GM18526 (cell line): ENCODE measurements around the gene ZG16.

Experiments used
- POLR2A ChIP-seq: IDR thresholded peaks from 3 replicates; pipeline ENCODE4 v1.6.1; 2011; ENCODE audit not compliant: insufficient read length; ENCODE audit errors: extremely low read depth

Gene ZG16

DNA sequence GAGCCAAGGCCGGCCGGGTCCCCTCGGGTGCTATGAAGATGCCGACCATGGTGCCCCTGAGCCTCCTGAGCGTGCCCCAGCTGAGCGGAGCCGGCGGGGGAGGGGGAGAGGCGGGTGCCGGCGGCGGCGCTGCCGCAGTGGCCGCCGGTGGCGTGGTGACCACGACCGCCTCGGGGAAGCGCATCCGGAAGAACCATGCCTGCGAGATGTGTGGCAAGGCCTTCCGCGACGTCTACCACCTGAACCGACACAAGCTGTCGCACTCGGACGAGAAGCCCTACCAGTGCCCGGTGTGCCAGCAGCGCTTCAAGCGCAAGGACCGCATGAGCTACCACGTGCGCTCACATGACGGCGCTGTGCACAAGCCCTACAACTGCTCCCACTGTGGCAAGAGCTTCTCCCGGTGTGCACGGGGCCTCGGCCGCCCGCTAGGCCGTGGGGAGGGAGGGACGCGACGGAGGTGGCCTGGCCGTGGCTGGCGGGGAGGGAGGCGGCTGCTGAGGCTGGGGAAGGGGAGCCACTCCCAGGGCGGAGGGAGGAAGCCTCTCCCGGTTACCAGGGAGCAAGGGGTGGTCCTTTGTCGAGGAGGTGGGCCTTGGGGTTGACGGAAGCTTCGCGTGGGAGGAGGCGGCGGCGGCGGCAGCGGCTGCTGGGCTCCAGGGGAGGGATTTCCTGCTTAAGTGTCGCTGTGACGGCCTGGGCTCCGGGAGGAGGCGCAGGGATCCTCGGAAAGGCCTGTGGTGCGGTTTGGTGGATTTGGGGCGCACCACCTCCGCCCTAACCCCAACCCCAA, 29.6 kb downstream of the ZG16 start:
- TF ChIP-seq POLR2A: peak; percentile 54

DNA sequence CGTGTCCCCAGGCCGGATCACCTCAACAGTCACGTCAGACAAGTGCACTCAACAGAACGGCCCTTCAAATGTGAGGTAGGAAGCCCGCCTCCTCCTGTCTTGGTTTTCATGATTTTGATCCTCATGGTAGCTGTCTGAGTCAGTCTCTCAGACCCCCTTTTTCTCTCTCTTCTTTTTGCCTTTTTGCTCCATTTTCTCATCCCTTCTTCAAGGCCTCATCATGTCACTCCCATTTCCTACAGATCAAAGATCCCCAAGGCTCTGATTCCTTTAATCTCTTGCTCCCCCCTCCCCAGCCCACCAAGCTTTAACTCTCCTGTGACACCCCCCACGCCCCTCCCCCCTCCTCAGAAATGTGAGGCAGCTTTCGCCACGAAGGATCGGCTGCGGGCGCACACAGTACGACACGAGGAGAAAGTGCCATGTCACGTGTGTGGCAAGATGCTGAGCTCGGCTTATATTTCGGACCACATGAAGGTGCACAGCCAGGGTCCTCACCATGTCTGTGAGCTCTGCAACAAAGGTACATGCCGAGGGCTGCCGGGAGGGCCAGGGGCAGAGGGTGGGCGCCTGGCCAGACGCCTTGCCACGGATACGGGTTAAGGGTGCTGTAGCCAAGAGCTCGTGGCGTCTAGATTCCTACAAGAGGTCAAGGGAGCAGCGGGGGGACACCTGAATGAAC, 30.3 kb downstream of the ZG16 start:
- no peak for TF ChIP-seq POLR2A

- peak; percentile 20 for TF ChIP-seq POLR2A
Measured at GRCh38 chr16:29809031-29809747, 31.1 kb downstream of the ZG16 start.

- no peak for TF ChIP-seq POLR2A
Measured at GRCh38 chr16:29809850-29810698, 32.0 kb downstream of the ZG16 start.

GRCh38 chr16:29810699-29811169, 32.7 kb downstream of the ZG16 start:
- no peak for TF ChIP-seq POLR2A

- TF ChIP-seq POLR2A: peak; percentile 18
Measured at GRCh38 chr16:29811170-29811895, 33.3 kb downstream of the ZG16 start.

DNA sequence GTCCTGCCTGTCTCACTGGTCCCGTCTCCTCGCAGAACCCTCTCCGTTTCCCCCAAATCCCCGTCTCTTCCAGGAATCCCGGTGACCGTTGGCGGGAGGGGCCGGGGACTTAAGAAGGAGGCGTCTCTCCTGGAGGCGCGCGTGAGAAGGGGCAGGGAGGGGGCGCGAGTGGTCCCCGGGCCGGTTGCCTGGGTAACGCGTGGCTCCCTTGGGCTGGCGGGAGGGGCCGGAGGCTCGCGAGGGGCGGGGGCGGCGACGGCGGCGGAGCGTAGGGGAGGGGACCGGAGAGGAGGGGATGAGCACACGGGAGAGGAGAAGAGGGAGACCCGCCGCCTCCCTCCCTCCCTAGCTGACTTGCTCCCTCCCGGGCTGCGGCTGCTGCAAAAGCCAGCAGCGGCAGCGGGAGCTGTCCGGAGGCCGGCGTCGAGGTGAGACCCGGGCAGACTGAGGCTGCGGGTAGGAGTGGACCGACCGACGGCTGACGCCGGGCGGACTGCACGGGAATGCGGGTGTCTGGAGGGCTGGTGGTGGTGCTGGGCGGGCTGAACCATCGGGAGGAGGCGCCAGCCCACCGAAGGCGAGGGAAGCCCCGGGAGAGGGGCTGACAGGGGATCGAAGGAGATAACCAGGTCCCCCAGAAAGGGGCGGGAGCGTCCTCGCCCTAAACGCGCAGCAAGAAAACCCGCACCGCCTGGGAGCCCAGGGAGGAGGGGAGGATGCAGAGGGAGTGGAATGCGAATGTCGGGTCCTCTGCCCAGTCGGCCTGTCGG, 34.0 kb downstream of the ZG16 start, which contains the start of gene PRRT2:
TSS of gene PRRT2 (plus strand) at position 298 of the 770 bp plus-strand sequence. CDS start 862 bp downstream, outside the sequence.
- TF ChIP-seq POLR2A: no peak

DNA sequence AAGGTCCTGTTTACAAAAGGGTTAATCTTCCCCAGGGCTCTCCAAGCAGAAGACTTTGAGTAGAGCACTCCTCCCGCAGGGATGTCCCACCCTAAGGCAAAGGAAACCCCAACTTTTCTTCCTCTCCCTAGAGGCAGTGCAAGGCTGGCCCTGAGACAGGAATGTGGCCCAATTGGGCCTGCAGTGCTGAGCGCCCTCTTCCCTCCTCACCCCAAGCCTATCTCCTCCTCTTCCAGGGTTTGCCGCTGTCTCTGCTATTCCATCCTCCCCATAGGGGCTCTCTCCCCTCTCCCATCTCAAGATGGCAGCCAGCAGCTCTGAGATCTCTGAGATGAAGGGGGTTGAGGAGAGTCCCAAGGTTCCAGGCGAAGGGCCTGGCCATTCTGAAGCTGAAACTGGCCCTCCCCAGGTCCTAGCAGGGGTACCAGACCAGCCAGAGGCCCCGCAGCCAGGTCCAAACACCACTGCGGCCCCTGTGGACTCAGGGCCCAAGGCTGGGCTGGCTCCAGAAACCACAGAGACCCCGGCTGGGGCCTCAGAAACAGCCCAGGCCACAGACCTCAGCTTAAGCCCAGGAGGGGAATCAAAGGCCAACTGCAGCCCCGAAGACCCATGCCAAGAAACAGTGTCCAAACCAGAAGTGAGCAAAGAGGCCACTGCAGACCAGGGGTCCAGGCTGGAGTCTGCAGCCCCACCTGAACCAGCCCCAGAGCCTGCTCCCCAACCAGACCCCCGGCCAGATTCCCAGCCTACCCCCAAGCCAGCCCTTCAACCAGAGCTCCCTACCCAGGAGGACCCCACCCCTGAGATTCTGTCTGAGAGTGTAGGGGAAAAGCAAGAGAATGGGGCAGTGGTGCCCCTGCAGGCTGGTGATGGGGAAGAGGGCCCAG, 34.9 kb downstream of the ZG16 start:
- no peak for TF ChIP-seq POLR2A

DNA sequence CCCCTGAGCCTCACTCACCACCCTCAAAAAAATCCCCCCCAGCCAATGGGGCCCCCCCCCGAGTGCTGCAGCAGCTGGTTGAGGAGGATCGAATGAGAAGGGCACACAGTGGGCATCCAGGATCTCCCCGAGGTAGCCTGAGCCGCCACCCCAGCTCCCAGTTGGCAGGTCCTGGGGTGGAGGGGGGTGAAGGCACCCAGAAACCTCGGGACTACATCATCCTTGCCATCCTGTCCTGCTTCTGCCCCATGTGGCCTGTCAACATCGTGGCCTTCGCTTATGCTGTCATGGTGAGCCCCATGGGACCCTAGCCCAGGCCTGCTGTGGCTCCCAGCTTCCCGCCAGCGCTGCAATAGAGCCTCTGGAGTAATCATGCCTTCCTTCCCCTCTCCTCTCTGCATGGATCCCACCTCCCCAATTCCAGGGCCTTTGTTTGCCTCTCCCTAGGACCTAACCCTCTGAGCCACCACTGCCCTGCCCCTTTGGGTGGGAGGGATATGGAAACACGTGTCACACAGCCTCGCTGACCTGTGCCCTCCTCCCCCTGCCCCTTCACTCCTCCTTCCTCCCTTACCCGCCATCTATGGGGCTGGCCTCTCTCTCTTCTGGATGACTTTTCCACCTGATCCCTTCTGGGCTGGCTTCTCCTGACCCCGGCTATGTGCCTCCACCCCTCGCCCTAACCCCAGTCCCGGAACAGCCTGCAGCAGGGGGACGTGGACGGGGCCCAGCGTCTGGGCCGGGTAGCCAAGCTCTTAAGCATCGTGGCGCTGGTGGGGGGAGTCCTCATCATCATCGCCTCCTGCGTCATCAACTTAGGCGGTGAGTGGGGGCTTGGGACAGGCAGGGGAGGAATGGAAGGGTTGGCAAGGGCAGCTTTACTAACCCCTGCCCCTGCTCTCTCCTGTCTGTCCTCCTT, 35.8 kb downstream of the ZG16 start:
- no peak for TF ChIP-seq POLR2A

DNA sequence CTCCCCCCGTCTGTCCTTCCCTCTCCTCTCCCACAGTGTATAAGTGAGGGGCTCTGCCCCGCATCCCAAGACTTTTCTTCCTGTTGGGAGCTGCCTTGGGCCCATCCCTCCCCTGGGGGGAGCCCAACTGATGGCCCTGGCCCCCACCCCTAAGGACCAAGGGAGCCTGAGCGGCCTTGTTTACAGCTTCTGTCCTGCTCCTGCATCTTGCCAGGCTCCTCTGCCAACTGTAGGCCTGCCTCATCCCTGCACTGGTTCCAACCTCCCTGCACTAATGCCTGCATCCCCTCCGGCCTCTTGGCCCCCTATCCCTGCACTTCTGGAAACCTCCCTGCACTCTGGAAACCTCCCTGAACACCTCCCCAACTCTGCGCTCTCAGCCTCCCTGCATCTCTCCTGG, 36.5 kb downstream of the ZG16 start:
- TF ChIP-seq POLR2A: no peak

DNA sequence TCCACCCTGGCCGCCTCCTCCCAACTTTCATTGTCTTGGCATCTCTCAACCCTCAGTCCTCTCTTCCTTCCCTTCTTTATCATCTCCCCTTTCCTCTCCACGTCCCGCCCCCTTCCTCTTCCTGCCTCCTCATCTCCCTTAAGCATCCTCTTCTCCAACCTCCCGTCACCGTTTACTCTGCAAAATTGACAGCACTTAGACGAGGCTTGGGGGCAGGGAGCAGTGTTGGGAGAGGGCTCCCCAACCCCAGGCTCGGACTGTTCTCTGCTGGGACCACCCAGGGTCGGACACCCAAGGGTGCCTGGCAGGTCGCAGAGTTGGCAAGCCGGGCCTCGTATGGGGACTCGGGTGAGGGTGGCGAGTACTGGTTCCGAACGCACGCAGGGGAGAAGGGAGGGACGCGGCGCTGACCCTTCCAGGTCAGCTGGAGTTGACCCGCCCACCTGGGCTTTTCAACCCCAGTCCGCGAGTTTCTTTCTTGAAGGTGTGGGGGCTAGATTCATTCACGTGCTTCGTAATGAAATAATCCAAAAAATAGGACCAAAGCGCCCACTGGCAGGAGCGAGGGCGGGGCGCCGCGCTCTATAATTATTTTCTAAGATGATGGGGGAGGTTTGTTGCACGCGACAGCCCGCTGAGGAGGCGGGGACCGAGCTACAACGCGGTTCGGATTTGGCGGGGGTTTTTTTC, 37.1 kb downstream of the ZG16 start:
- TF ChIP-seq POLR2A: no peak
